ENCODE data around the gene TM2D1. TPM values are rescaled to one million over a fixed set of nuclear protein-coding genes. Genes with fewer than 3 reads are reported as not detected.

Gene TM2D1
- total and polyA plus RNA-seq, 10 of the 15 experiments (the other 5 are each of a cell fraction or from before 2014, with no cell fraction given): 21.0 to 46.6 (median 36.7) TPM

DNA sequence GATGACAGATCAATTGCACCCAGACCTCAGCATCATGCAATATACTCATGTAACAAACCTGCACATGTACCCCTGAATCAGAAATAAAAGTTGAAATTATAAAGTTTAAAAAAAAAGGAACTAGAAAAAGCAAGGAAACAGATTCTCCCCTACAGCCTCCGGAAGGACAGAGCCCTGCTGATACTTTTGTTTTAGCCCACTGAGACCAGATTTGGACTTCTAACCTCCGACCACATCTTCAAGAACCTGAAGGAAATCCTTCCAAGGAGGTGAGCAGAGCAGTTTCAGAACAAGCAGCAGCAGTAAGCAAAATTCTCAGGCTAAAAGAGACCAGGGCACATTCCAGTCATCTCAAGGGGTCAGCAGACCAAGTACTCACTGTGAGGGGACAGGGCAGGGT, 54.5 kb downstream of the TM2D1 start (continued):
- TF ChIP-seq PML (IDR thresholded peaks at IDR 0.05; ENCODE audit: low read length) (no peak), SMAD1 (IDR thresholded peaks at IDR 0.05; ENCODE audit: low read depth, partially characterized antibody) (no peak), NFYA (IDR thresholded peaks at IDR 0.05; ENCODE audit: borderline replicate concordance, low read depth, low read length) (no peak), IRF4 (IDR thresholded peaks at IDR 0.05; ENCODE audit: low read depth, low read length) (no peak), BHLHE40 (IDR thresholded peaks at IDR 0.05; ENCODE audit: borderline replicate concordance in 1 of 2, low read depth in 2 of 2, low read length in 1 of 2) (no peak), SREBF2 (IDR thresholded peaks at IDR 0.05; ENCODE audit: low read length) (no peak)
- TF ChIP-seq, protein P1, sequence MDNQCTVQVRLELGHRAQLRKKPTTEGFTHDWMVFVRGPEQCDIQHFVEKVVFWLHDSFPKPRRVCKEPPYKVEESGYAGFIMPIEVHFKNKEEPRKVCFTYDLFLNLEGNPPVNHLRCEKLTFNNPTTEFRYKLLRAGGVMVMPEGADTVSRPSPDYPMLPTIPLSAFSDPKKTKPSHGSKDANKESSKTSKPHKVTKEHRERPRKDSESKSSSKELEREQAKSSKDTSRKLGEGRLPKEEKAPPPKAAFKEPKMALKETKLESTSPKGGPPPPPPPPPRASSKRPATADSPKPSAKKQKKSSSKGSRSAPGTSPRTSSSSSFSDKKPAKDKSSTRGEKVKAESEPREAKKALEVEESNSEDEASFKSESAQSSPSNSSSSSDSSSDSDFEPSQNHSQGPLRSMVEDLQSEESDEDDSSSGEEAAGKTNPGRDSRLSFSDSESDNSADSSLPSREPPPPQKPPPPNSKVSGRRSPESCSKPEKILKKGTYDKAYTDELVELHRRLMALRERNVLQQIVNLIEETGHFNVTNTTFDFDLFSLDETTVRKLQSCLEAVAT (IDR thresholded peaks at IDR 0.05): no peak
- TF ChIP-seq, protein P2, sequence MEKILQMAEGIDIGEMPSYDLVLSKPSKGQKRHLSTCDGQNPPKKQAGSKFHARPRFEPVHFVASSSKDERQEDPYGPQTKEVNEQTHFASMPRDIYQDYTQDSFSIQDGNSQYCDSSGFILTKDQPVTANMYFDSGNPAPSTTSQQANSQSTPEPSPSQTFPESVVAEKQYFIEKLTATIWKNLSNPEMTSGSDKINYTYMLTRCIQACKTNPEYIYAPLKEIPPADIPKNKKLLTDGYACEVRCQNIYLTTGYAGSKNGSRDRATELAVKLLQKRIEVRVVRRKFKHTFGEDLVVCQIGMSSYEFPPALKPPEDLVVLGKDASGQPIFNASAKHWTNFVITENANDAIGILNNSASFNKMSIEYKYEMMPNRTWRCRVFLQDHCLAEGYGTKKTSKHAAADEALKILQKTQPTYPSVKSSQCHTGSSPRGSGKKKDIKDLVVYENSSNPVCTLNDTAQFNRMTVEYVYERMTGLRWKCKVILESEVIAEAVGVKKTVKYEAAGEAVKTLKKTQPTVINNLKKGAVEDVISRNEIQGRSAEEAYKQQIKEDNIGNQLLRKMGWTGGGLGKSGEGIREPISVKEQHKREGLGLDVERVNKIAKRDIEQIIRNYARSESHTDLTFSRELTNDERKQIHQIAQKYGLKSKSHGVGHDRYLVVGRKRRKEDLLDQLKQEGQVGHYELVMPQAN (conservative IDR thresholded peaks at IDR 0.05): no peak

DNA sequence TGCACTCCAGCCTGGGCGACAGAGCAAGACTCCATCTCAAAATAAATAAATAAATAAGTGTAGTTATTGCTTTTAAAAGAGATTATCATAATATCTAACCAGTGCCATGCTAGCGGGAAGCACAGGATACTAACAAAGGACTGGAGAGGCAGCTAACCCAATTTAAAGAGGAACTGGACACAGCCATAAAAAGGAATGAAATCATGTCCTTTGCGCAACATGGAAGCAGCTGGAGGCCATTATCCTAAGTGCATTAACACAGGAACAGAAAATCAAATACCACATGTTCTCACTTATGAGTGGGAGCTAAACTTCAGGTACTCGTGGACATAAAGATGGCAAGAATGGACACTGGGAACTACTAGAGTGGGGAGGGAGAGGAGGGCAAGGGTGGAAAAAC, 54.9 kb downstream of the TM2D1 start:
- in situ Hi-C loops (cut with MboI) (no loop called here), intact Hi-C loops (cut with micrococcal nuclease; ENCODE audit: unreplicated experiment) (no loop called here)
- H3K9me3 ChIP-seq (replicated peaks; ENCODE audit: control insufficient read depth, insufficient read depth, low read length): no peaks in the 10 kb centered on the region
- no peaks in the 10 kb centered on the region for H4K20me1 ChIP-seq (ENCODE audit: control insufficient read depth, insufficient read depth)
- FAIRE-seq (no peak), ATAC-seq (no peak), DNase-seq (ENCODE audit: low read depth, low spot score) (no peak)
- ChIA-PET RAD21 (ENCODE audit: unreplicated experiment) (no interaction called here), SMC1A (ENCODE audit: uncharacterized antibody, unreplicated experiment) (no interaction called here), CTCF (interaction anchor here (0.6 kb wide), 1 partner anchor 219 kb away, joined by 3 read pairs; no protein-coding TSS in a partner anchor), POLR2A (no interaction called here)
- no peak overlapping the region for H2AFZ ChIP-seq (ENCODE audit: control insufficient read depth, low read depth, low read length)
- TF ChIP-seq SUZ12 (IDR thresholded peaks at IDR 0.05; ENCODE audit: unreplicated experiment) (no peak), ELK1 (IDR thresholded peaks at IDR 0.05; ENCODE audit: low read depth, low read length) (no peak), CBX3 (IDR thresholded peaks at IDR 0.05; ENCODE audit: borderline replicate concordance, low read depth) (no peak), ZZZ3 (IDR thresholded peaks at IDR 0.05; ENCODE audit: control insufficient read depth, insufficient read length, low read depth) (no peak), NFYB (IDR thresholded peaks at IDR 0.05; ENCODE audit: insufficient read depth, low read depth, low read length) (no peak), IRF4 (IDR thresholded peaks at IDR 0.05; ENCODE audit: low read depth, low read length) (no peak), ZNF24 (IDR thresholded peaks at IDR 0.05) (no peak), TBL1XR1 (IDR thresholded peaks at IDR 0.05; ENCODE audit: low read depth, low read length) (no peak)
- TF ChIP-seq, protein P3, sequence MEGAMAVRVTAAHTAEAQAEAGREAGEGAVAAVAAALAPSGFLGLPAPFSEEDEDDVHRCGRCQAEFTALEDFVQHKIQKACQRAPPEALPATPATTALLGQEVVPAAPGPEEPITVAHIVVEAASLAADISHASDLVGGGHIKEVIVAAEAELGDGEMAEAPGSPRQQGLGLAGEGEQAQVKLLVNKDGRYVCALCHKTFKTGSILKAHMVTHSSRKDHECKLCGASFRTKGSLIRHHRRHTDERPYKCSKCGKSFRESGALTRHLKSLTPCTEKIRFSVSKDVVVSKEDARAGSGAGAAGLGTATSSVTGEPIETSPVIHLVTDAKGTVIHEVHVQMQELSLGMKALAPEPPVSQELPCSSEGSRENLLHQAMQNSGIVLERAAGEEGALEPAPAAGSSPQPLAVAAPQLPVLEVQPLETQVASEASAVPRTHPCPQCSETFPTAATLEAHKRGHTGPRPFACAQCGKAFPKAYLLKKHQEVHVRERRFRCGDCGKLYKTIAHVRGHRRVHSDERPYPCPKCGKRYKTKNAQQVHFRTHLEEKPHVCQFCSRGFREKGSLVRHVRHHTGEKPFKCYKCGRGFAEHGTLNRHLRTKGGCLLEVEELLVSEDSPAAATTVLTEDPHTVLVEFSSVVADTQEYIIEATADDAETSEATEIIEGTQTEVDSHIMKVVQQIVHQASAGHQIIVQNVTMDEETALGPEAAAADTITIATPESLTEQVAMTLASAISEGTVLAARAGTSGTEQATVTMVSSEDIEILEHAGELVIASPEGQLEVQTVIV (IDR thresholded peaks at IDR 0.05; ENCODE audit: borderline replicate concordance, partially characterized antibody): no peak
- H3K4me1 ChIP-seq (ENCODE audit: control insufficient read depth, insufficient read depth, low read length): no peaks in the 10 kb centered on the region
- no peak overlapping the region for H3K4me2 ChIP-seq (ENCODE audit: control insufficient read depth, insufficient read depth)
- 97% methylated on average over 4 of the region's 4 CpGs for WGBS (ENCODE audit: insufficient coverage, insufficient replicate concordance, low lambda C conversion rate, missing lambda C conversion rate)
- H3K27ac ChIP-seq (ENCODE audit: control insufficient read depth, insufficient read depth): no peak overlapping the region
- H3K79me2 ChIP-seq (ENCODE audit: control insufficient read depth, insufficient read depth, low read length): no peaks in the 10 kb centered on the region
- no peaks in the 10 kb centered on the region for H3K36me3 ChIP-seq (ENCODE audit: control insufficient read depth in 2 of 2, insufficient read depth in 2 of 2, low read length in 1 of 2)
- H3K9ac ChIP-seq (ENCODE audit: control insufficient read depth, insufficient read depth, low read length): no peak overlapping the region
- BruUV-seq (replicated peaks): no TSS peak
- no peak overlapping the region for H3K4me3 ChIP-seq
- H3K27me3 ChIP-seq (replicated peaks in 1 of 2; ENCODE audit: control insufficient read depth in 2 of 2, insufficient read depth in 2 of 2, low read length in 1 of 2): no peaks in the 10 kb centered on the region

Measured in GM12878 (cell line).